HFF-Myc (cell line): ENCODE measurements around the gene ACE.

Source experiments
- DNase-seq: peaks from one replicate; pipeline ENCODE4 v3.0.0-alpha.2; 2011; ENCODE audit warnings: low read depth; ENCODE audit errors: extremely low read depth
- H3K4me3 ChIP-seq: replicated peaks from 2 replicates; pipeline ENCODE4 v1.5.1; 2011; ENCODE audit warnings: low read depth, mild to moderate bottlenecking, control low read depth, low read length
- TF ChIP-seq, protein P1 (sequence below): IDR thresholded peaks from 2 replicates; pipeline ENCODE4 v1.5.1; 2012; ENCODE audit warnings: mild to moderate bottlenecking, low read depth, low read length, control low read depth; ENCODE audit errors: missing control alignments

The ACE gene

DNA sequence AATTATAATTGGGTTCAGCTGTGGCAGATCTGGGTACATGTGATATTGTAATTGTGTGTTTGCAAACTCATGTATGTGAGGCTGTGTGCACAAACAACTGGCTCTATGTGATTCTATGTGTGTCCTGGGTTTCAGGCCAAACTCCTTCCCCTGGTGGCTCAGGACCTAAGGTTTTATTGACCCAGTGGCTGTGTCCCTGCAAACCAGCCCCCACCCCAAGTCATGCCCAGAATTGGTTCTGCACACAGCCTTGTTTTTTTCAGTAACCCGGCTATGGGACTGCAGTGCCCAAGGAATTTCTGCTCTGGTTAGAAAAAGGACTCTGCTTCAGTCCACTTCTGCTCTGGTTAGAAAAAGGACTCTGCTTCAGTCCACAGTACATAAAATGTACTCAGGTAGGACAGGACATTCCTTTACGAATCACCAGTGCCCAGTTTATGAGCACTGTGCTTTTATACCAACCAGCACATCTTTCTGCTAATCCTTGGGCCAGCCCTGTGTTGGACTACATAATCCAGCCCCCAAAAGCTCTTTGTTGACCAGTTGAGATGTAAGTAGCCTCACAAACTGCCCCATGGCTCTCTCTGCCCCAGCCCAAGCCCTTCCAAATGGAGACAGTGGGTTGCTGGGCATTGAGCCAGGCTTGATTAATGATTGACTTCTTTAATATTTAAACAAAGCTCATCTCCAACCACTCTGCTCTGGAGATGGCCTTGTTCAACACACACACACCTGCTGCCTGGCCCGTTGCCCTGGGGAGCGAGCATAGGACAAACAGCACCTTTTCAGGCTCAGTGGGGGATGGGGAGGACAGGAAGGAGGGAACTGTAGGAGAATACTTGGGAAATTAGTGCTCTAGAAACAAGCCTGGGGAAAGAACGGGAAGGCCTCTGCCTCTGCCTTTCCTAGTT lies 43.4 kb downstream of the ACE start:
- TF ChIP-seq, protein P1, sequence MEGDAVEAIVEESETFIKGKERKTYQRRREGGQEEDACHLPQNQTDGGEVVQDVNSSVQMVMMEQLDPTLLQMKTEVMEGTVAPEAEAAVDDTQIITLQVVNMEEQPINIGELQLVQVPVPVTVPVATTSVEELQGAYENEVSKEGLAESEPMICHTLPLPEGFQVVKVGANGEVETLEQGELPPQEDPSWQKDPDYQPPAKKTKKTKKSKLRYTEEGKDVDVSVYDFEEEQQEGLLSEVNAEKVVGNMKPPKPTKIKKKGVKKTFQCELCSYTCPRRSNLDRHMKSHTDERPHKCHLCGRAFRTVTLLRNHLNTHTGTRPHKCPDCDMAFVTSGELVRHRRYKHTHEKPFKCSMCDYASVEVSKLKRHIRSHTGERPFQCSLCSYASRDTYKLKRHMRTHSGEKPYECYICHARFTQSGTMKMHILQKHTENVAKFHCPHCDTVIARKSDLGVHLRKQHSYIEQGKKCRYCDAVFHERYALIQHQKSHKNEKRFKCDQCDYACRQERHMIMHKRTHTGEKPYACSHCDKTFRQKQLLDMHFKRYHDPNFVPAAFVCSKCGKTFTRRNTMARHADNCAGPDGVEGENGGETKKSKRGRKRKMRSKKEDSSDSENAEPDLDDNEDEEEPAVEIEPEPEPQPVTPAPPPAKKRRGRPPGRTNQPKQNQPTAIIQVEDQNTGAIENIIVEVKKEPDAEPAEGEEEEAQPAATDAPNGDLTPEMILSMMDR: no peak
- H3K4me3 ChIP-seq: no peak overlapping the region
- DNase-seq: no peak

DNA sequence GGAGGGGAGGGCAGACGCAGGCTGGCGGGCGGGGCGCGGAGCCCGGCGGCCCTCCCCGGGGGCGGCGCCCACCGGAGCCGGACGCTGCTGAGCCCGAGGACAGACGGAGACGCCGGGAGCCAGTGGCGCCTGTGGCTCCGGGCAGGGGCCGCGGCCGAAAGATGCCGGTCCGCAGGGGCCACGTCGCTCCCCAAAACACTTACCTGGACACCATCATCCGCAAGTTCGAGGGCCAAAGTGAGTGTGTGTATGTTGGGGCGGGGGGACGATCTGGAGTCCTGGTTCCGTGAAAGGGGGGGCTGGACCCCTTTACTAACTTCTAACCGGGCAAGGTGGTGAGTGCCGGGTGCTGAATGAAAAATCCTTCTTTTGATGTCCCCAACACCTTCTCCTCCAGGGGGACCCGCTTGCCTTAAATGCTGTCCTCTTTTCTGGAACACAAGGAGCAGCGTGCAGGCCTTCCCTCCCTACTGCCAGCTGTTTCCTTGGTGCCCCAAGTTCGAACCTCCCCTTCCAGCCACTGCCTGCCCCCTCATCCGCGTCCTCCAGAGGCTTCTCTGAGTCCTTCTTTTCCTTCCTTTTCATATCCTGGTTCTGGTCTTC lies 46.5 kb downstream of the ACE start, which contains the start of gene KCNH6:
Gene KCNH6, plus strand, starts transcription at position 106 of the 603 bp plus-strand sequence. Its CDS starts 56 bp downstream, at position 162.
- no peak within 1 kb of the TSS for H3K4me3 ChIP-seq
- TF ChIP-seq, protein P1: no peak
- no peak for DNase-seq

DNA sequence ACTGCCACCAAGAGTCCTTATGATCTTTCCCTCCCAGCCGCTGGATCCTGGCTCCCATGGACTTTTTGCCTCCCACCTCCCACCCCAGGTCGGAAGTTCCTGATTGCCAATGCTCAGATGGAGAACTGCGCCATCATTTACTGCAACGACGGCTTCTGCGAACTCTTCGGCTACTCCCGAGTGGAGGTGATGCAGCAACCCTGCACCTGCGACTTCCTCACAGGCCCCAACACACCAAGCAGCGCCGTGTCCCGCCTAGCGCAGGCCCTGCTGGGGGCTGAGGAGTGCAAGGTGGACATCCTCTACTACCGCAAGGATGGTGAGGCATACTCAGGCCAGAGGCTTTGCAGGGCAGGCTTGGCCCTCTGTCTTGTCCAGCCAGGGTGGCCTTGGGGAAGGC lies 47.2 kb downstream of the ACE start:
- DNase-seq: no peak
- no peak overlapping the region for H3K4me3 ChIP-seq
- TF ChIP-seq, protein P1: no peak

DNA sequence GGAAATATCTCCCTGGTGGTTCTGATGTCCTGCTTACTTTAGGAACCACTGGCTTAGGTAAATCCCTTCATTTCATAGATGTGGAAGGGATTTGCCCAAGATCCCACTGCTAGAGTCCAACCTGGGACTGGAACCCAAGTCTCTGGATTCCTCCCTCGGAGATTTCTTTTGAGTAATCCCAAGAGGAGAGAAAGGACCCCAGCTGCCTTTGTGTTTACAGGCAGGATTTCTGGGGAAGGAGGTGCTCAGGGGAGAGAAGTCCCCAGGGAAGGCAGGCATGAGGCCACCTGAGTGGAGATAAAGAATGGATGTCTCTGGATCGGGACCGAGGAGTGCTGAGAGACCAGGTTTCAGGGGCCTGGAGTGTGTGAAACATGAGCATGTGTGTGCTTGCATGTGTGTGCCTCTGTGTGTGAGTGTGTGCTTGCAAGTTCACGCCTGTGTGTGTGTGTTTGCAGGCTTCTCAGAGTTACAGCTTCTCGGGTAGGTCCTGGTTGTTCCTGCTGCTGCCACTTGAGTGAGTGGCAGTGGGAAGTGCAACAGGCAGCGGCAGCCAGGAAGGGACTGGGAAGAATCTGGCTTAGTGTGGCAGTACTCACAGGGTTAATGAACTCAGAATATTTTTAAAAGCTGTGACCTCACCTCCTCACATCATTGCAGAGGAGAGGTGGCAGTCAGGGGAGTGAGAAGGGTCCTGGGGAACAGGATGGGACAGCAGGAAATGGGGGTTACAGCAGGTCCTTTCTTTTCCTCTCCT lies 48.5 kb downstream of the ACE start:
- no peak for DNase-seq
- H3K4me3 ChIP-seq: no peak overlapping the region
- TF ChIP-seq, protein P1: no peak

DNA sequence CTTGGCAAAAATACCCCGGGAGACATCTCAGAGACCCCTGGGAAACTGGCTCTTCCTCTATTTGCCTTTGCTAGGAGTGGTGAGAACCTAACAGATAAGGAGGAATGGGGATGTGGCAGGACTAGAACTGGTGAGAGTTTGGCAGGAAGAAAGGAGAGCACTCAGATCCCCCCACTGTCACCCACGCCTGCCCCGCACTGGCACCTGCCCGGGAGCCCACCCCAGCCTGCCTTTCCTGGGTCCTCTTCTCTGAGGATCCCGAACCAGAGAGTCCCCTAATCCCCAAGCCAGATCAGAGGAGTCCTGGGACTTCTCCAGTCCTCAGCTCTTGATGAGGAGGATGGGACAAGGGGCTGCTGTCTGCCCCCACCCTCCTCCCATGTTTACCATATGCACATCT lies 50.0 kb downstream of the ACE start:
- TF ChIP-seq, protein P1: no peak
- H3K4me3 ChIP-seq: no peak overlapping the region
- no peak for DNase-seq

DNA sequence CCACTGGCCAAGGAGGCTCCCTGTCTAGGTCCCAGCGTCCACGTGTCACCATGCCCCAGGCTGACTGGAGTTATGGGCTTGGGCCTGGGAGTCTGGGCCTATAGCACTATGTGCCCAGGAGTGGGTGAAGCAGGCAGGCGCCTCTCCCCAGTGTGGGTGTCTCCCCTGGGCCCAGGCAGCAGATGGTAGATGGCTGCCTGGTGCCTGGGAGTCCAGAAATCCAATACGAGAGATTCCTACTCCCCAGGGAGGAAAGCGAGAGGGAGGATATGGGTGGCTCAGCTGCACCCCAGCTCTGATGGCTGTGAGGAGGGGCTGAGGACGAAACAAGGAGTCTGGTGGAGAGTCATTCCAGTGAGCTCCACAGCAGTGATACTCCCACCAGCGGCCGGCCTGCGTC lies 51.3 kb downstream of the ACE start:
- TF ChIP-seq, protein P1: no peak
- no peak overlapping the region for H3K4me3 ChIP-seq
- no peak for DNase-seq
